ENCODE measurements around the gene NCAPG2. TPM values are rescaled to one million over a fixed set of nuclear protein-coding genes. Genes with fewer than 3 reads are reported as not detected.

Gene NCAPG2
- total and polyA plus RNA-seq, 2 donors (not counting 1 experiment from before 2014, with no cell fraction given), result 10.9 to 18.7 TPM

- Histone ChIP-seq H3K9me3 (ENCODE audit: control insufficient read depth, insufficient read depth, low read depth, low read length) (peaks cover 1% of the 10 kb centered on the region), H3K4me3 (replicated peaks in 1 of 4; ENCODE audit: control extremely low read depth in 1 of 4, insufficient read depth in 1 of 4, low read depth in 3 of 4, low read length in 4 of 4) (no peak overlapping the region), H3K4me2 (ENCODE audit: extremely low read depth, insufficient read depth, low read length) (no peak overlapping the region), H2AFZ (ENCODE audit: low read length) (no peak overlapping the region), H3K27me3 (ENCODE audit: control insufficient read depth, insufficient read depth, low read length) (peaks cover 22% of the 10 kb centered on the region), H3K36me3 (ENCODE audit: control insufficient read depth, insufficient read depth, low read length) (no peaks in the 10 kb centered on the region), H3K4me1 (ENCODE audit: control insufficient read depth, extremely low read depth, insufficient read depth, low read length) (no peaks in the 10 kb centered on the region), H3K27ac (ENCODE audit: insufficient read depth, low read length) (no peak overlapping the region), H4K20me1 (ENCODE audit: control insufficient read depth, extremely low read depth, insufficient read depth, low read length) (no peaks in the 10 kb centered on the region), H3K79me2 (ENCODE audit: control insufficient read depth, insufficient read depth, low read length) (no peaks in the 10 kb centered on the region), H3K9ac (ENCODE audit: insufficient read depth, low read length) (no peak overlapping the region)
- TF ChIP-seq EZH2 (IDR thresholded peaks at IDR 0.05; ENCODE audit: low read length, missing control alignments) (no peak), CTCF (conservative IDR thresholded peaks at IDR 0.05 in 1 of 2, IDR thresholded peaks at IDR 0.05 in 1 of 2; ENCODE audit: low read depth in 1 of 2, low read length in 2 of 2) (no peak)
- DNase-seq (ENCODE audit: low read depth in 2 of 2), result no peak
Observed at GRCh38 chr7:158590181-158590530, 114.4 kb downstream of the NCAPG2 start.

GRCh38 chr7:158589653-158590052 lies 115.0 kb downstream of the NCAPG2 start:
- no peak for DNase-seq (ENCODE audit: low read depth in 2 of 2)
- H3K36me3 ChIP-seq (ENCODE audit: control insufficient read depth, insufficient read depth, low read length), result no peaks in the 10 kb centered on the region
- H3K79me2 ChIP-seq (ENCODE audit: control insufficient read depth, insufficient read depth, low read length), result no peaks in the 10 kb centered on the region
- H3K27me3 ChIP-seq (ENCODE audit: control insufficient read depth, insufficient read depth, low read length), result peaks cover 27% of the 10 kb centered on the region
- no peaks in the 10 kb centered on the region for H3K9me3 ChIP-seq (ENCODE audit: control insufficient read depth, insufficient read depth, low read depth, low read length)
- H3K4me3 ChIP-seq (replicated peaks in 1 of 4; ENCODE audit: control extremely low read depth in 1 of 4, insufficient read depth in 1 of 4, low read depth in 3 of 4, low read length in 4 of 4), result no peak overlapping the region
- no peak for TF ChIP-seq CTCF (conservative IDR thresholded peaks at IDR 0.05 in 1 of 2, IDR thresholded peaks at IDR 0.05 in 1 of 2; ENCODE audit: low read depth in 1 of 2, low read length in 2 of 2)
- no peak for TF ChIP-seq EZH2 (IDR thresholded peaks at IDR 0.05; ENCODE audit: low read length, missing control alignments)
- no peak overlapping the region for H3K4me2 ChIP-seq (ENCODE audit: extremely low read depth, insufficient read depth, low read length)
- H3K27ac ChIP-seq (ENCODE audit: insufficient read depth, low read length), result no peak overlapping the region
- H2AFZ ChIP-seq (ENCODE audit: low read length), result no peak overlapping the region
- no peak overlapping the region for H3K9ac ChIP-seq (ENCODE audit: insufficient read depth, low read length)
- H4K20me1 ChIP-seq (ENCODE audit: control insufficient read depth, extremely low read depth, insufficient read depth, low read length), result no peaks in the 10 kb centered on the region
- H3K4me1 ChIP-seq (ENCODE audit: control insufficient read depth, extremely low read depth, insufficient read depth, low read length), result no peaks in the 10 kb centered on the region

- Histone ChIP-seq H3K36me3 (ENCODE audit: control insufficient read depth, insufficient read depth, low read length) (no peaks in the 10 kb centered on the region), H4K20me1 (ENCODE audit: control insufficient read depth, extremely low read depth, insufficient read depth, low read length) (no peaks in the 10 kb centered on the region), H3K4me3 (replicated peaks in 1 of 4; ENCODE audit: control extremely low read depth in 1 of 4, insufficient read depth in 1 of 4, low read depth in 3 of 4, low read length in 4 of 4) (no peak overlapping the region), H3K4me1 (ENCODE audit: control insufficient read depth, extremely low read depth, insufficient read depth, low read length) (no peaks in the 10 kb centered on the region), H3K27ac (ENCODE audit: insufficient read depth, low read length) (no peak overlapping the region), H3K4me2 (ENCODE audit: extremely low read depth, insufficient read depth, low read length) (no peak overlapping the region), H3K9ac (ENCODE audit: insufficient read depth, low read length) (no peak overlapping the region), H3K27me3 (ENCODE audit: control insufficient read depth, insufficient read depth, low read length) (peaks cover 29% of the 10 kb centered on the region), H3K79me2 (ENCODE audit: control insufficient read depth, insufficient read depth, low read length) (no peaks in the 10 kb centered on the region), H2AFZ (ENCODE audit: low read length) (no peak overlapping the region), H3K9me3 (ENCODE audit: control insufficient read depth, insufficient read depth, low read depth, low read length) (no peaks in the 10 kb centered on the region)
- DNase-seq (ENCODE audit: low read depth in 2 of 2), result no peak
- no peak for TF ChIP-seq CTCF (conservative IDR thresholded peaks at IDR 0.05 in 1 of 2, IDR thresholded peaks at IDR 0.05 in 1 of 2; ENCODE audit: low read depth in 1 of 2, low read length in 2 of 2)
- no peak for TF ChIP-seq EZH2 (IDR thresholded peaks at IDR 0.05; ENCODE audit: low read length, missing control alignments)
Observed at GRCh38 chr7:158588878-158589442, 115.6 kb downstream of the NCAPG2 start.
